ENCODE data around the gene SLC44A5. TPM values are rescaled to one million over a fixed set of nuclear protein-coding genes. Genes with fewer than 3 reads are reported as not detected.

SLC44A5 gene
- total and polyA plus RNA-seq, 2 experiments from 2014 or later, result 3.3 to 11.7 TPM

- TF ChIP-seq REST (IDR thresholded peaks at IDR 0.05; ENCODE audit: unreplicated experiment) (no peak), NANOG (IDR thresholded peaks at IDR 0.05; ENCODE audit: borderline replicate concordance) (no peak)
Measured at GRCh38 chr1:75166821-75167220, 444.1 kb downstream of the SLC44A5 start (continued).

- H4K20me1 ChIP-seq (replicated peaks; ENCODE audit: insufficient read depth), result no peaks in the 10 kb centered on the region
- no peaks in the 10 kb centered on the region for H3K27me3 ChIP-seq (ENCODE audit: insufficient read depth)
- H3K4me2 ChIP-seq, result no peak overlapping the region
- H2AFZ ChIP-seq, result no peak overlapping the region
- H3K4me3 Mint-ChIP-seq, result no peak overlapping the region
- no peaks in the 10 kb centered on the region for H3K36me3 Mint-ChIP-seq (ENCODE audit: low read depth)
- no peaks in the 10 kb centered on the region for H3K36me3 ChIP-seq (ENCODE audit: insufficient read depth)
- H3K27me3 Mint-ChIP-seq (ENCODE audit: insufficient read depth, low read depth, poor library complexity), result peaks cover 4% of the 10 kb centered on the region
- no peaks in the 10 kb centered on the region for H3K9me3 Mint-ChIP-seq
- no peak overlapping the region for H3K27ac ChIP-seq (ENCODE audit: low read depth)
- no peak overlapping the region for H3K27ac Mint-ChIP-seq
- H3K9me2 ChIP-seq (ENCODE audit: insufficient read depth), result no peaks in the 10 kb centered on the region
- ATAC-seq (no peak), DNase-seq (ENCODE audit: low spot score) (no peak)
- H3K4me1 Mint-ChIP-seq, result peaks cover 15% of the 10 kb centered on the region; the same call in 2 of the 3 replicates
- no peak overlapping the region for H3K4me3 ChIP-seq
- H3K4me1 ChIP-seq (ENCODE audit: insufficient read depth), result peaks cover 19% of the 10 kb centered on the region; the same call in 1 of the 2 replicates
- H3F3A ChIP-seq (replicated peaks; ENCODE audit: low read depth), result no peaks in the 10 kb centered on the region
- H3K79me2 ChIP-seq (replicated peaks; ENCODE audit: insufficient read depth), result no peaks in the 10 kb centered on the region
- TF ChIP-seq CREB1 (CRISPR knock-in tag; IDR thresholded peaks at IDR 0.05; ENCODE audit: low read depth) (no peak), ZNF462 (CRISPR knock-in tag; IDR thresholded peaks at IDR 0.05) (no peak), ETS1 (IDR thresholded peaks at IDR 0.05) (no peak), STAT1 (IDR thresholded peaks at IDR 0.05; ENCODE audit: unreplicated experiment) (no peak), ZNF331 (CRISPR knock-in tag; IDR thresholded peaks at IDR 0.05; ENCODE audit: low read depth) (no peak), JUNB (IDR thresholded peaks at IDR 0.05; ENCODE audit: unreplicated experiment) (no peak), EZH2phosphoT487 (IDR thresholded peaks at IDR 0.05; ENCODE audit: unreplicated experiment) (no peak), POLR2AphosphoS5 (IDR thresholded peaks at IDR 0.05; ENCODE audit: low read depth) (no peak), REST (IDR thresholded peaks at IDR 0.05; ENCODE audit: unreplicated experiment) (no peak)
Measured at GRCh38 chr1:75165264-75165663, 445.6 kb downstream of the SLC44A5 start.
